H9 (cell line): ENCODE data around the gene ZNRF1. TPM values are rescaled to one million over a fixed set of nuclear protein-coding genes. Genes with fewer than 3 reads are reported as not detected.

Source experiments
- DNase-seq: peaks from one replicate; pipeline ENCODE4 v3.0.0-alpha.2; 2017
- H2AFZ ChIP-seq: one replicate; pipeline ENCODE4 v1.6.1; 2013; ENCODE audit warnings: mild to moderate bottlenecking, low read length, control low read depth, moderate library complexity
- H2AK5ac ChIP-seq: 2 replicates; pipeline ENCODE4 v1.6.1; 2013; ENCODE audit warnings: low read length, control low read depth, mixed read lengths; ENCODE audit not compliant: insufficient read length
- H2BK120ac ChIP-seq: one replicate; pipeline ENCODE4 v1.6.1; 2013; ENCODE audit warnings: low read depth, mild to moderate bottlenecking, low read length, control low read depth, inconsistent platforms; ENCODE audit not compliant: poor library complexity, severe bottlenecking
- H2BK12ac ChIP-seq: 2 replicates; pipeline ENCODE4 v1.6.1; 2013; ENCODE audit warnings: low read length, control low read depth, mixed read lengths, low read depth; ENCODE audit not compliant: insufficient read length
- H2BK15ac ChIP-seq: 2 replicates; pipeline ENCODE4 v1.6.1; 2013; ENCODE audit warnings: low read depth, low read length, control low read depth
- H2BK20ac ChIP-seq: one replicate; pipeline ENCODE4 v1.6.1; 2013; ENCODE audit warnings: low read depth, mild to moderate bottlenecking, low read length, control low read depth, inconsistent platforms; ENCODE audit not compliant: poor library complexity, severe bottlenecking
- H2BK5ac ChIP-seq: 2 replicates; pipeline ENCODE4 v1.6.1; 2013; ENCODE audit warnings: low read length, control low read depth, mixed read lengths; ENCODE audit not compliant: insufficient read length
- H3K14ac ChIP-seq: 2 replicates; pipeline ENCODE4 v1.6.1; 2013; ENCODE audit warnings: low read length, control low read depth; ENCODE audit not compliant: insufficient read depth
- H3K18ac ChIP-seq: 2 replicates; pipeline ENCODE4 v1.6.1; 2013; ENCODE audit warnings: low read depth, mild to moderate bottlenecking, mixed read lengths, low read length, control low read depth; ENCODE audit not compliant: insufficient read length
- H3K23ac ChIP-seq: 2 replicates; pipeline ENCODE4 v1.6.1; 2013; ENCODE audit warnings: low read length, control low read depth, mixed read lengths, low read depth; ENCODE audit not compliant: insufficient read length
- H3K23me2 ChIP-seq: 2 replicates; pipeline ENCODE4 v1.6.1; 2013; ENCODE audit warnings: low read depth, mild to moderate bottlenecking, mixed read lengths, low read length, control low read depth; ENCODE audit not compliant: insufficient read length, poor library complexity, severe bottlenecking
- H3K27ac ChIP-seq: 2 replicates; pipeline ENCODE4 v1.5.1; 2013; ENCODE audit warnings: low read length, control low read depth, mixed read lengths, low read depth; ENCODE audit not compliant: insufficient read length
- H3K27me3 ChIP-seq: 2 replicates; pipeline ENCODE4 v1.6.1; 2013; ENCODE audit warnings: low read length, control low read depth, inconsistent platforms; ENCODE audit not compliant: insufficient read depth
- H3K4ac ChIP-seq: 2 replicates; pipeline ENCODE4 v1.6.1; 2013; ENCODE audit warnings: low read depth, mild to moderate bottlenecking, control low read depth, inconsistent platforms, low read length, moderate library complexity
- H3K4me1 ChIP-seq: 2 replicates; pipeline ENCODE4 v1.6.1; 2013; ENCODE audit warnings: low read length, control low read depth, inconsistent platforms; ENCODE audit not compliant: insufficient read depth
- H3K4me2 ChIP-seq: 2 replicates; pipeline ENCODE4 v1.6.1; 2013; ENCODE audit warnings: low read length, control low read depth, mixed read lengths; ENCODE audit not compliant: insufficient read length, insufficient read depth
- H3K56ac ChIP-seq: 2 replicates; pipeline ENCODE4 v1.6.1; 2013; ENCODE audit warnings: low read depth, mild to moderate bottlenecking, mixed read lengths, low read length, control low read depth; ENCODE audit not compliant: insufficient read length
- H3K79me1 ChIP-seq: 2 replicates; pipeline ENCODE4 v1.6.1; 2013; ENCODE audit warnings: low read depth, mild to moderate bottlenecking, moderate library complexity, low read length, control low read depth, inconsistent platforms; ENCODE audit not compliant: insufficient read depth, poor library complexity, severe bottlenecking
- H3K79me2 ChIP-seq: 2 replicates; pipeline ENCODE4 v1.6.1; 2013; ENCODE audit warnings: low read length, control low read depth, inconsistent platforms; ENCODE audit not compliant: insufficient read depth
- H3K9ac ChIP-seq: 2 replicates; pipeline ENCODE4 v1.6.1; 2013; ENCODE audit warnings: low read length, control low read depth, mixed read lengths; ENCODE audit not compliant: insufficient read length; ENCODE audit errors: extremely low read depth
- H3K9me3 ChIP-seq: one replicate; pipeline ENCODE4 v1.6.1; 2013; ENCODE audit warnings: low read depth, low read length, inconsistent platforms; ENCODE audit not compliant: control insufficient read depth
- H3T11ph ChIP-seq: one replicate; pipeline ENCODE4 v1.6.1; 2013; ENCODE audit warnings: mild to moderate bottlenecking, low read length, control low read depth, inconsistent platforms
- H4K20me1 ChIP-seq: one replicate; pipeline ENCODE4 v1.6.1; 2013; ENCODE audit not compliant: control insufficient read depth, insufficient read length, insufficient read depth
- H4K5ac ChIP-seq: 2 replicates; pipeline ENCODE4 v1.6.1; 2013; ENCODE audit warnings: low read depth, mild to moderate bottlenecking, mixed read lengths, low read length, control low read depth; ENCODE audit not compliant: insufficient read length
- H4K8ac ChIP-seq: replicated peaks from 2 replicates; pipeline ENCODE4 v1.6.1; 2013; ENCODE audit warnings: low read length, control low read depth, mixed read lengths, low read depth; ENCODE audit not compliant: insufficient read length
- H4K91ac ChIP-seq: 2 replicates; pipeline ENCODE4 v1.6.1; 2013; ENCODE audit warnings: low read depth, mild to moderate bottlenecking, moderate library complexity, mixed read lengths, low read length, control low read depth; ENCODE audit not compliant: insufficient read length
- H3K27ac Mint-ChIP-seq, 3 experiments: 2 replicates in 2 of 3; 3 replicates in 1 of 3; pipeline ENCODE4 v1.8.0; 2020 to 2021; ENCODE audit warnings: mixed read lengths in 3 of 3, mild to moderate bottlenecking in 1 of 3, moderate library complexity in 1 of 3
- H3K27me3 Mint-ChIP-seq: 2 replicates; pipeline ENCODE4 v1.8.0; 2021; ENCODE audit warnings: low read depth, mild to moderate bottlenecking, moderate library complexity, mixed read lengths
- H3K36me3 Mint-ChIP-seq, 3 experiments: 2 replicates in 2 of 3; 3 replicates in 1 of 3; pipeline ENCODE4 v1.8.0; 2020 to 2021; ENCODE audit warnings: low read depth in 3 of 3, mixed read lengths in 3 of 3; ENCODE audit not compliant: insufficient read depth in 1 of 3
- H3K4me1 Mint-ChIP-seq, 2 experiments: 2 replicates each; pipeline ENCODE4 v1.8.0; 2020; ENCODE audit warnings: mixed read lengths in 2 of 2
- H3K4me3 Mint-ChIP-seq, 2 experiments: 2 replicates in 1 of 2; 3 replicates in 1 of 2; pipeline ENCODE4 v1.8.0; 2020 to 2021; ENCODE audit warnings: mild to moderate bottlenecking in 2 of 2, mixed read lengths in 2 of 2, moderate library complexity in 1 of 2
- H3K9me3 Mint-ChIP-seq, 2 experiments: 2 replicates in 1 of 2; 3 replicates in 1 of 2; pipeline ENCODE4 v1.8.0; 2020; ENCODE audit warnings: mild to moderate bottlenecking in 2 of 2, mixed read lengths in 2 of 2, moderate library complexity in 1 of 2
- WGBS: extraction: QIAGEN DNeasy Blood & Tissue Kit; methylation state at CpG from one replicate; pipeline ENCODE4 v1.1.7; 2013; ENCODE audit warnings: missing lambda C conversion rate, low lambda C conversion rate, mixed read lengths; ENCODE audit not compliant: insufficient read length; ENCODE audit errors: extremely low coverage; 5-methylcytosine and 5-hydroxymethylcytosine counted together
- total RNA-seq: library from RNA; stranded (reverse); gene quantifications from 2 replicates; pipeline ENCODE4 v1.2.1, GENCODE V29; 2021
- TF ChIP-seq, protein P1 (sequence below): fragments of 200-600 bp; sonication (generic); conservative IDR thresholded peaks from 3 replicates; pipeline ENCODE4 v1.8.0; 2021; ENCODE audit warnings: antibody characterized with exemption, mild to moderate bottlenecking

Gene ZNRF1
- total RNA-seq, 1 experiment from 2014 or later = 49.6 TPM

DNA sequence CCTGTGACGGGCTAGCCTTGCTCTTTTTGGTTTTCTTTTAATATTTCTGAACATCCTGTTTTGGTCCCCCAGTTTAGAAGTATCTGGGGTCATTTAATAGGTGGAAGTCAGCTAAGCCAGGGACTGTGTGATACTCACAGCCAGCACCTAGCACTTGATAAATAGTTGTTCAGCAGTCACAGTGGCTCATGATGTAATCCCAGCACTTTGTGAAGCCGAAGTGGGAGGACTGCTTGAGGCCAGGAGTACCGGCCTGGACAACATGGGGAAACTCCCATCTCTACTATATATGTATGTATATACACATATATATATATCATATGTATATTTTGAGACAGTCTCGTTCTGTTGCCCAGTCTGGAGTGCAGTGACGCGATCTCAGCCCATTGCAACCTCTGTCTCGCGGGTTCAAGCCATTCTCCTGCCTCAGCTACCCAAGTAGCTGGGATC is 1.8 kb upstream of the ZNRF1 start:
- H4K8ac ChIP-seq = no peak overlapping the region
- no peak overlapping the region for H3K56ac ChIP-seq
- H2AK5ac ChIP-seq = no peak overlapping the region
- peaks cover 5% of the 10 kb centered on the region for H3K27me3 Mint-ChIP-seq
- H4K91ac ChIP-seq = no peak overlapping the region
- no peak overlapping the region for H3K23ac ChIP-seq
- H4K20me1 ChIP-seq = no peaks in the 10 kb centered on the region
- peaks cover 5% of the 10 kb centered on the region; the same call in 1 of the 2 replicates for H3K79me2 ChIP-seq
- H3T11ph ChIP-seq = no peak overlapping the region
- no peak overlapping the region for H3K18ac ChIP-seq
- H3K23me2 ChIP-seq = peaks cover 16% of the 10 kb centered on the region
- no peak for DNase-seq
- WGBS = no CpG with 5 or more reads among the region's 8 CpGs
- H3K9ac ChIP-seq = no peak overlapping the region
- peak overlapping the region; percentile 52 for H2AFZ ChIP-seq
- H2BK12ac ChIP-seq = peak overlapping the region; percentile 8
- H4K5ac ChIP-seq = no peak overlapping the region
- H2BK5ac ChIP-seq = no peak overlapping the region
- no peak overlapping the region for H3K4me2 ChIP-seq
- H3K4me1 ChIP-seq = peaks cover 3% of the 10 kb centered on the region; the same call in 1 of the 2 replicates
- no peak overlapping the region for H3K27ac Mint-ChIP-seq
- H3K4me3 Mint-ChIP-seq = no peak overlapping the region
- TF ChIP-seq, protein P1, sequence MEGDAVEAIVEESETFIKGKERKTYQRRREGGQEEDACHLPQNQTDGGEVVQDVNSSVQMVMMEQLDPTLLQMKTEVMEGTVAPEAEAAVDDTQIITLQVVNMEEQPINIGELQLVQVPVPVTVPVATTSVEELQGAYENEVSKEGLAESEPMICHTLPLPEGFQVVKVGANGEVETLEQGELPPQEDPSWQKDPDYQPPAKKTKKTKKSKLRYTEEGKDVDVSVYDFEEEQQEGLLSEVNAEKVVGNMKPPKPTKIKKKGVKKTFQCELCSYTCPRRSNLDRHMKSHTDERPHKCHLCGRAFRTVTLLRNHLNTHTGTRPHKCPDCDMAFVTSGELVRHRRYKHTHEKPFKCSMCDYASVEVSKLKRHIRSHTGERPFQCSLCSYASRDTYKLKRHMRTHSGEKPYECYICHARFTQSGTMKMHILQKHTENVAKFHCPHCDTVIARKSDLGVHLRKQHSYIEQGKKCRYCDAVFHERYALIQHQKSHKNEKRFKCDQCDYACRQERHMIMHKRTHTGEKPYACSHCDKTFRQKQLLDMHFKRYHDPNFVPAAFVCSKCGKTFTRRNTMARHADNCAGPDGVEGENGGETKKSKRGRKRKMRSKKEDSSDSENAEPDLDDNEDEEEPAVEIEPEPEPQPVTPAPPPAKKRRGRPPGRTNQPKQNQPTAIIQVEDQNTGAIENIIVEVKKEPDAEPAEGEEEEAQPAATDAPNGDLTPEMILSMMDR = no peak
- no peak overlapping the region for H3K27ac ChIP-seq
- H3K27me3 ChIP-seq = no peaks in the 10 kb centered on the region
- H2BK15ac ChIP-seq = no peak overlapping the region
- H3K79me1 ChIP-seq = peaks cover 6% of the 10 kb centered on the region
- H3K14ac ChIP-seq = no peak overlapping the region
- H3K4ac ChIP-seq = no peak overlapping the region
- H3K4me1 Mint-ChIP-seq = peaks cover 26 to 35% of the 10 kb centered on the region in 2 experiments
- H2BK20ac ChIP-seq = no peak overlapping the region
- H3K9me3 ChIP-seq = no peaks in the 10 kb centered on the region
- H3K9me3 Mint-ChIP-seq = no peaks in the 10 kb centered on the region
- no peaks in the 10 kb centered on the region; a peak in 1 of 7 replicates for H3K36me3 Mint-ChIP-seq
- no peak overlapping the region for H2BK120ac ChIP-seq
